ENCODE measurements around the gene C10orf67.

- TF ChIP-seq, protein P1, sequence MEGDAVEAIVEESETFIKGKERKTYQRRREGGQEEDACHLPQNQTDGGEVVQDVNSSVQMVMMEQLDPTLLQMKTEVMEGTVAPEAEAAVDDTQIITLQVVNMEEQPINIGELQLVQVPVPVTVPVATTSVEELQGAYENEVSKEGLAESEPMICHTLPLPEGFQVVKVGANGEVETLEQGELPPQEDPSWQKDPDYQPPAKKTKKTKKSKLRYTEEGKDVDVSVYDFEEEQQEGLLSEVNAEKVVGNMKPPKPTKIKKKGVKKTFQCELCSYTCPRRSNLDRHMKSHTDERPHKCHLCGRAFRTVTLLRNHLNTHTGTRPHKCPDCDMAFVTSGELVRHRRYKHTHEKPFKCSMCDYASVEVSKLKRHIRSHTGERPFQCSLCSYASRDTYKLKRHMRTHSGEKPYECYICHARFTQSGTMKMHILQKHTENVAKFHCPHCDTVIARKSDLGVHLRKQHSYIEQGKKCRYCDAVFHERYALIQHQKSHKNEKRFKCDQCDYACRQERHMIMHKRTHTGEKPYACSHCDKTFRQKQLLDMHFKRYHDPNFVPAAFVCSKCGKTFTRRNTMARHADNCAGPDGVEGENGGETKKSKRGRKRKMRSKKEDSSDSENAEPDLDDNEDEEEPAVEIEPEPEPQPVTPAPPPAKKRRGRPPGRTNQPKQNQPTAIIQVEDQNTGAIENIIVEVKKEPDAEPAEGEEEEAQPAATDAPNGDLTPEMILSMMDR (IDR thresholded peaks at IDR 0.05 in 2 of 3, conservative IDR thresholded peaks at IDR 0.05 in 1 of 3; ENCODE audit: borderline replicate concordance in 1 of 3, insufficient read depth in 1 of 3, low read depth in 2 of 3, low read length in 2 of 3), result no peak
- TF ChIP-seq POLR2A (IDR thresholded peaks at IDR 0.05; ENCODE audit: borderline replicate concordance, extremely low read depth, insufficient read depth, insufficient read length), result no peak
- no peak for TF ChIP-seq EZH2phosphoT487 (IDR thresholded peaks at IDR 0.05; ENCODE audit: borderline replicate concordance)
- TF ChIP-seq, protein P2, sequence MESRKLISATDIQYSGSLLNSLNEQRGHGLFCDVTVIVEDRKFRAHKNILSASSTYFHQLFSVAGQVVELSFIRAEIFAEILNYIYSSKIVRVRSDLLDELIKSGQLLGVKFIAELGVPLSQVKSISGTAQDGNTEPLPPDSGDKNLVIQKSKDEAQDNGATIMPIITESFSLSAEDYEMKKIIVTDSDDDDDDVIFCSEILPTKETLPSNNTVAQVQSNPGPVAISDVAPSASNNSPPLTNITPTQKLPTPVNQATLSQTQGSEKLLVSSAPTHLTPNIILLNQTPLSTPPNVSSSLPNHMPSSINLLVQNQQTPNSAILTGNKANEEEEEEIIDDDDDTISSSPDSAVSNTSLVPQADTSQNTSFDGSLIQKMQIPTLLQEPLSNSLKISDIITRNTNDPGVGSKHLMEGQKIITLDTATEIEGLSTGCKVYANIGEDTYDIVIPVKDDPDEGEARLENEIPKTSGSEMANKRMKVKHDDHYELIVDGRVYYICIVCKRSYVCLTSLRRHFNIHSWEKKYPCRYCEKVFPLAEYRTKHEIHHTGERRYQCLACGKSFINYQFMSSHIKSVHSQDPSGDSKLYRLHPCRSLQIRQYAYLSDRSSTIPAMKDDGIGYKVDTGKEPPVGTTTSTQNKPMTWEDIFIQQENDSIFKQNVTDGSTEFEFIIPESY (IDR thresholded peaks at IDR 0.05; ENCODE audit: extremely low read depth, insufficient replicate concordance, low read length), result no peak
- TF ChIP-seq EZH2 (IDR thresholded peaks at IDR 0.05), result no peak
- TF ChIP-seq ELF1 (IDR thresholded peaks at IDR 0.05; ENCODE audit: borderline replicate concordance, low read depth), result no peak
- TF ChIP-seq CBX3 (IDR thresholded peaks at IDR 0.05; ENCODE audit: low read depth), result no peak
- TF ChIP-seq FOSL1 (IDR thresholded peaks at IDR 0.05; ENCODE audit: low read depth), result no peak
- TF ChIP-seq RAD21 (IDR thresholded peaks at IDR 0.05; ENCODE audit: low read depth), result no peak
- no peak for TF ChIP-seq POLR2AphosphoS5 (IDR thresholded peaks at IDR 0.05; ENCODE audit: low read depth, low read length)
- no peak for TF ChIP-seq SIN3A (IDR thresholded peaks at IDR 0.05; ENCODE audit: low read depth)
Measured at GRCh38 chr10:23284674-23285335, 59.8 kb downstream of the C10orf67 start.

Data from HCT116 (cell line).